Measurements from ENCODE around the gene GAS7. TPM values are rescaled to one million over a fixed set of nuclear protein-coding genes. Genes with fewer than 3 reads are reported as not detected.

The GAS7 gene
- polyA plus RNA-seq, 3 donors from 2014 or later, result 8.1 to 31.2 (median 13.7) TPM

DNA sequence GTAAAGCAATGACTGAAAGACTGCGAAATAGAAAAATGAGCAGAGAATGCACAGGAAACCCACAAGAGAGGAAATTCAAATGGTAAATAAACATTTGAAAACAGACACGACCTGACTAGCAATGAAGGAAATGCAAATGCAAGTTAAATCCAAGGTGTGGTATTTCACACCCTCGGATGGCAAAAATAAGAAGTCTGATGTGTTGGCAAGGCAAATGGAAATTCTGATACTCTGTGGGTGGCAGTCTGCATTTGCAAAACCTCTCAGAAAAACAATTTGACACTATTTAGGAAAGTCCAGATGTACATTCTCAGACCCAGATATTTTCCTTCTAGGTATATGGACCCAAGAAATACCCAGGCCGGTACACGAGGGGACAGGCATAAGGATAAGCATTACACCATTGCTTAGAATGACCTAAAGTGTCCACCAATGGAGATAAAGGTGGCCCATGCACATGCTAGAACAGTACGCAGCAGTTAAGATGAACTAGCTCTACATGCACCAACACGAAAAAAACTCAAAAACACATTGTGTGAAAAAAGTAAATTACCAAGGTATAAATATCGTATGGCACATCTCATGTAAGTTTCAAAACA lies 116.7 kb downstream of the GAS7 start:
- DNase-seq, result peak; percentile 64 to 73 (median 68)
- H3K9me3 Mint-ChIP-seq, result peaks cover 0 to 2% (median 0%) of the 10 kb centered on the region in 6 donors
- peaks cover 2 to 7% (median 4%) of the 10 kb centered on the region in 3 donors for H3K27me3 Mint-ChIP-seq (ENCODE audit: low read depth in 3 of 3)
- peaks cover 0 to 13% (median 12%) of the 10 kb centered on the region in 3 donors for H3K36me3 Mint-ChIP-seq
- H3K4me3 Mint-ChIP-seq, result peak overlapping the region; percentile 61 to 86 (median 73)
- peaks cover 75 to 83% of the 10 kb centered on the region in 2 donors for H3K4me1 Mint-ChIP-seq
- H3K27ac Mint-ChIP-seq, result peak overlapping the region; percentile 79 to 94 (median 90)

- DNase-seq, result peak; percentile 30 to 67 (median 60)
- Mint-ChIP-seq H3K4me3 (peak overlapping the region; percentile 21 to 68 (median 39)), H3K4me1 (peaks cover 72 to 82% of the 10 kb centered on the region in 2 donors), H3K27me3 (ENCODE audit: low read depth in 3 of 3) (peaks cover 2 to 9% (median 4%) of the 10 kb centered on the region in 3 donors), H3K9me3 (peaks cover 0 to 2% (median 0%) of the 10 kb centered on the region in 6 donors), H3K27ac (peak overlapping the region; percentile 79 to 94 (median 90)), H3K36me3 (peaks cover 0 to 9% (median 5%) of the 10 kb centered on the region in 3 donors)
Observed at GRCh38 chr17:10077561-10078299, 120.7 kb downstream of the GAS7 start.

DNA sequence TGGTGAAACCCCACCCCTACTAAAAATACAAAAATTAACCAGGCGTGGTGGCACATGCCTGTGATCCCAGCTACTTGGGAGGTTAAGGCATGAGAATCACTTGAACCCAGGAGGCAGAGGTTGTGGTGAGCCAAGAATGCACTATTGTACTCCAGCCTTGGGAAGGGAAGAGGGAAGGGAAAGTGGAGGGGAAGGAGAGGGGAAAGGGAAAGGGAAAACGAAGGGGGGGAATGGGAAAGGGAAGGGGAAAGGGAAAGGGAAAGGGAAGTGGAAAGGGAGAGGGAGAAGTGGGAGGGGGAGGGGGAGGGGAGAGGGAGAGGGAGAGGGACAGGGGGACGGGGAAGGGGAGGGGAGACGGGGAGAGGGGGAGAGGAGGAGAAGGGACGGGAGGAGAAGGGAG lies 122.5 kb downstream of the GAS7 start:
- peaks cover 55 to 69% of the 10 kb centered on the region in 2 donors for H3K4me1 Mint-ChIP-seq
- peaks cover 0 to 10% (median 0%) of the 10 kb centered on the region in 3 donors for H3K36me3 Mint-ChIP-seq
- no peak overlapping the region for H3K27ac Mint-ChIP-seq
- no peak for DNase-seq
- H3K9me3 Mint-ChIP-seq, result peaks cover 0 to 2% (median 0%) of the 10 kb centered on the region in 6 donors
- H3K4me3 Mint-ChIP-seq, result peak overlapping the region in 1 of 5 donors; percentile 36
- H3K27me3 Mint-ChIP-seq (ENCODE audit: low read depth in 3 of 3), result peaks cover 2 to 5% (median 4%) of the 10 kb centered on the region in 3 donors

GRCh38 chr17:10073941-10074340 lies 124.5 kb downstream of the GAS7 start:
- Mint-ChIP-seq H3K4me3 (no peak overlapping the region), H3K36me3 (peaks cover 0 to 10% (median 0%) of the 10 kb centered on the region in 3 donors), H3K4me1 (peaks cover 36 to 60% of the 10 kb centered on the region in 2 donors), H3K27ac (peak overlapping the region in 4 of 6 donors; percentile 2 to 70 (median 38)), H3K9me3 (peaks cover 0 to 2% (median 0%) of the 10 kb centered on the region in 6 donors), H3K27me3 (ENCODE audit: low read depth in 3 of 3) (peaks cover 2 to 5% (median 4%) of the 10 kb centered on the region in 3 donors)
- no peak for DNase-seq

GRCh38 chr17:10072556-10073425 lies 125.6 kb downstream of the GAS7 start:
- H3K36me3 Mint-ChIP-seq, result peaks cover 0 to 10% (median 0%) of the 10 kb centered on the region in 3 donors
- DNase-seq, result no peak
- peaks cover 0 to 2% (median 0%) of the 10 kb centered on the region in 6 donors for H3K9me3 Mint-ChIP-seq
- H3K27ac Mint-ChIP-seq, result no peak overlapping the region
- peaks cover 2% of the 10 kb centered on the region in 3 donors for H3K27me3 Mint-ChIP-seq (ENCODE audit: low read depth in 3 of 3)
- peaks cover 25 to 54% of the 10 kb centered on the region in 2 donors for H3K4me1 Mint-ChIP-seq
- no peak overlapping the region for H3K4me3 Mint-ChIP-seq

GRCh38 chr17:10072086-10072485 lies 126.3 kb downstream of the GAS7 start:
- Mint-ChIP-seq H3K9me3 (no peaks in the 10 kb centered on the region), H3K36me3 (peaks cover 0 to 10% (median 0%) of the 10 kb centered on the region in 3 donors), H3K4me1 (peaks cover 18 to 50% of the 10 kb centered on the region in 2 donors), H3K4me3 (no peak overlapping the region), H3K27me3 (ENCODE audit: low read depth in 3 of 3) (peaks cover 0 to 2% (median 0%) of the 10 kb centered on the region in 3 donors), H3K27ac (no peak overlapping the region)
- no peak for DNase-seq

DNA sequence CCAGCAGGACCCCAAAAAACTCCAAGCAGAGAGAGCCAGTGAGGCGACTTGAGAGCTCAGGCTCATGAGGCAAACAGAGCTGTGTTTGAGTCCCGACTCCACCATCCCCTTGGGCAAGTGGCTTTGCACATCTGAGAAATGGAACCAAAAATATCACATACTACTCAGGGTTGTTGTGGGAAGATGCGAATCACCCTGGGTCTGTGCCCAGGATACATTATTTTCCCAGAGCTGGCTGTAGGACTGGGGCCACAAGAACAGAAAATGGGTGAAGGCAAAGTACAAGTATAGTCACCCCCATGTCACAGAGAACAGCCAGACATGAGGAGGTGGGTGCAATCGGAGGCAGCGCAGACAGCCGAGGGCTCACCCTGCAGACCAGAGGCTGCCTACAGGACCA lies 127.3 kb downstream of the GAS7 start:
- no peaks in the 10 kb centered on the region for H3K9me3 Mint-ChIP-seq
- no peak for DNase-seq
- peaks cover 3 to 10% (median 4%) of the 10 kb centered on the region in 3 donors for H3K36me3 Mint-ChIP-seq

GRCh38 chr17:10070690-10071089 lies 127.7 kb downstream of the GAS7 start:
- no peaks in the 10 kb centered on the region for H3K9me3 Mint-ChIP-seq
- peaks cover 12 to 43% of the 10 kb centered on the region in 2 donors for H3K4me1 Mint-ChIP-seq
- peaks cover 3 to 13% (median 6%) of the 10 kb centered on the region in 3 donors for H3K36me3 Mint-ChIP-seq
- no peaks in the 10 kb centered on the region for H3K27me3 Mint-ChIP-seq (ENCODE audit: low read depth in 3 of 3)
- no peak overlapping the region for H3K4me3 Mint-ChIP-seq
- H3K27ac Mint-ChIP-seq, result no peak overlapping the region
- DNase-seq, result no peak

More for the DNA sequence above, 127.3 kb downstream of the GAS7 start:
- no peak overlapping the region for H3K4me3 Mint-ChIP-seq
- H3K27me3 Mint-ChIP-seq (ENCODE audit: low read depth in 3 of 3), result peaks cover 0 to 2% (median 0%) of the 10 kb centered on the region in 3 donors
- no peak overlapping the region for H3K27ac Mint-ChIP-seq
- H3K4me1 Mint-ChIP-seq, result peaks cover 11 to 41% of the 10 kb centered on the region in 2 donors

- Mint-ChIP-seq H3K27me3 (ENCODE audit: low read depth in 3 of 3) (no peaks in the 10 kb centered on the region), H3K9me3 (peaks cover 0 to 4% (median 0%) of the 10 kb centered on the region in 6 donors), H3K27ac (peak overlapping the region in 1 of 6 donors; percentile 9), H3K4me1 (peaks cover 22 to 51% of the 10 kb centered on the region in 2 donors), H3K4me3 (no peak overlapping the region), H3K36me3 (peaks cover 10 to 17% (median 17%) of the 10 kb centered on the region in 3 donors)
- DNase-seq, result no peak
Observed at GRCh38 chr17:10069301-10069700, 129.1 kb downstream of the GAS7 start.

DNA sequence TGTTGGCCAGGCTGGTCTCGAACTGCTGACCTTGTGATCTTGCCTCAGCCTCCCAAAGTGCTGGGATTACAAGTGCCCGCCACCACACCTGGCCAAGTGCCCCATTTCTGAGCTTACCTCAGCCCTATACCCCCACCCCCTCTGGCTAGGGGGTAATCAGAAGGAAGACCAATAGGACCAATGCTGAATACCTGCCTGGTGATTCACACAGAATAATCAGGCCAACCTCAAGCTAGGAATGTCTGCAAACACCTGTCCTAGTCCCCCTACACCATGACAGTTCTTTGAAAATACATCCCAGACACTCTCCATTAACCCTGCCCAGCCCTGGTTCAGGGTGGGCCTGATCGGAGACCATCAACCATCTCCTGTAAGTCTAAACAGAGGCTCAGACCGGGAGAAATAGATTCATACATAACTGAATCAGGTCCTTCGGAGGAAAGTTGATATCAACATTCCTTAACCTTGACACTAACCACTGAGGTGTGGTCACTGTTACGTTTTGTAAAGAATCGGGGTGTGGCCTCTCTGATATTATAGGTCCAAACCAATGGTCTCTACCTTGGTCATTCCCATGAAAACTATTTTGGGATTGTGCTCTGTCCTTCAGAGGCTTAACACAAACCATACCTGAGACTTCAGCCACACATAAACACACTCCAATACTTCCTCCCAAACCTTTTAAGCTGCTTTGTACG lies 130.8 kb downstream of the GAS7 start:
- H3K36me3 Mint-ChIP-seq, result peaks cover 10 to 17% (median 12%) of the 10 kb centered on the region in 3 donors
- no peak for DNase-seq
- no peaks in the 10 kb centered on the region for H3K27me3 Mint-ChIP-seq (ENCODE audit: low read depth in 3 of 3)
- H3K27ac Mint-ChIP-seq, result peak overlapping the region in 3 of 6 donors; percentile 13 to 28 (median 27)
- H3K9me3 Mint-ChIP-seq, result peaks cover 0 to 4% (median 0%) of the 10 kb centered on the region in 6 donors
- H3K4me3 Mint-ChIP-seq, result no peak overlapping the region
- peaks cover 32 to 57% of the 10 kb centered on the region in 2 donors for H3K4me1 Mint-ChIP-seq

GRCh38 chr17:10064536-10064935 lies 133.9 kb downstream of the GAS7 start:
- no peak for DNase-seq
- Mint-ChIP-seq H3K27me3 (ENCODE audit: low read depth in 3 of 3) (no peaks in the 10 kb centered on the region), H3K36me3 (peaks cover 9 to 17% (median 10%) of the 10 kb centered on the region in 3 donors), H3K27ac (peak overlapping the region in 5 of 6 donors; percentile 40 to 91 (median 62)), H3K4me1 (peaks cover 55 to 78% of the 10 kb centered on the region in 2 donors), H3K4me3 (peak overlapping the region in 1 of 5 donors; percentile 24), H3K9me3 (peaks cover 0 to 4% (median 0%) of the 10 kb centered on the region in 6 donors)

DNA sequence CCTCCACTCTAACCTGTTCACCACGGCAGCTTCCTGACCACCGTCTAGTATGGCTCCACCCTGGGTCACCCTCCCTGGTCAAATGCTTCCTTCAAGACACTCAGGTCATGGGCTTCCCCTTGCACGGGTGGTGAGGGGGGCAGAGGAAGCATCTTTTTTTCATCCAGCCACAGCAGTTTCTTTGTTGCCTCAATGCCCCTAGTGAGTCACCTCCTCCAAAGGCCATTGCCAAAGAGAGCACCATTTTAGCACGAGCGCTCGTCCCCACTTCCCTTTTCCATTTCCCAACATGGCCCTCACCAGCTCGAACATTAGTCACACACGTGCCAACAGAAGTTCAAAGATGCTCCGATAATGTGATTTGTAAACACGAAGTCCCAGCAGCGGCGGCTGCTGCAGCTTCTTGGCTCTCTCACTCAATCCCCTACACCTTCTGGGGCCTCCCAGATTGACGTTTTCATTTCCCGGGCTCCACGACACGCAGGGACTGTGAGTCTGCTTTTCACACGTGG lies 134.6 kb downstream of the GAS7 start:
- peak overlapping the region; percentile 61 to 92 (median 78) for H3K27ac Mint-ChIP-seq
- DNase-seq, result peak; percentile 39 to 76 (median 62)

More for the DNA sequence above, 134.6 kb downstream of the GAS7 start:
- Mint-ChIP-seq H3K9me3 (peaks cover 0 to 4% (median 0%) of the 10 kb centered on the region in 6 donors), H3K4me1 (peaks cover 62 to 79% of the 10 kb centered on the region in 2 donors), H3K36me3 (peaks cover 9 to 17% (median 10%) of the 10 kb centered on the region in 3 donors), H3K4me3 (peak overlapping the region; percentile 59 to 73 (median 64)), H3K27me3 (ENCODE audit: low read depth in 3 of 3) (peaks cover 0 to 2% (median 0%) of the 10 kb centered on the region in 3 donors)

Measured in immature natural killer cell (primary cell).